Choroid plexus epithelial cell (primary cell): ENCODE data around the gene CPLX1.
A peak's percentile ranks its signal among the peaks of the same experiment; 100 is the strongest.

Source experiments
- DNase-seq: peaks from one replicate; pipeline ENCODE4 v3.0.0-alpha.2; 2010; ENCODE audit warnings: low read depth
- H3K4me3 ChIP-seq: 2 replicates; pipeline ENCODE4 v1.5.1; 2011; ENCODE audit warnings: low read depth, mild to moderate bottlenecking, control low read depth, low read length, moderate library complexity
- TF ChIP-seq, protein P1 (sequence below): conservative IDR thresholded peaks from 2 replicates; pipeline ENCODE4 v1.5.1; 2011; ENCODE audit warnings: low read depth, mild to moderate bottlenecking, control low read depth, inconsistent platforms, low read length, moderate library complexity

The CPLX1 gene

DNA sequence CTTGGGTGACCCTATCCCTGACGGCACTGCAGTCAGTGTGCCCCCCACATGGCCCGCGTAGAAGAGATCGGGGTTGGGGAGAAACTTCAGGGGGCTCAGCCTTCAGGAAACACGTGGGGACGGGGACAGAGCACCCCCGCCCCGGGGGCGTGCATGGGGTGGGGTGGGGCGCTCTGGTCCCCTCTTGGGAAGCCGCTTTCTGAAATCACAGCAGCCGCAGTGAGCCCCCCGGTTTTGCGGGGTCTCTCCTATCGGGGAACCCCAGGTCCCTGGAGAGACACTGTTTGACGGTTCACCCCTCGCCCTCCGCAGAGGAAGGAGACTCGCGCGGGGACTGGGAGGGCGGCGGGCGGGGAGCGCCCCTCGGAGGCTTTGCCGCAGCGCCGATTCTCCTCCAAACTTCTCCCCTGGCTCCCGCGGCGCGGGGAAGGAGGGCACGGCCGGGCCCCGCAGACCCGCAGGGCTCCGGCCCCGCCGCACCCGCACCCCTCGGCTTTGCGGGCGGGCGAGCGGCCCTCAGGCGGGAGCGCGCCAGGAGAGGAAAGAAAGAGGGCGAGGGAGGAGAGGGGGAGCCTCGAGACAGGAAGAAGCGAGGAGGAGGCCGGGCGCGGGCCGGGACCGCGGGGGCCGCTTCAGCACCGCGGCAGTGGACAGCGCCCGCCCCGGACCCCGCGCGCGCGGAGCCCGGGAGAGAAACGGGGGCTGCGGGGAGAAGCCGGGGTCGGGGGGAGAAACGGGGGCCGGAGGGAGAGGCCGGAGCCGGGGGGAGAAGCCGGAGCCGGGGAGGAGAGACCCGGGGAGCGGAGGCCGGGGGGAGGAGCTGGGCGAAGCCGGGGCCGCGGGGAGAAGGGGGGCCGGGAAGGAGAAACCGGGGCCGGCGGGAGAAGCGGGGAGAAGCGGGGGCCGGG is 612 bp downstream of the CPLX1 start:
- peak; percentile 16 for DNase-seq
- TF ChIP-seq, protein P1, sequence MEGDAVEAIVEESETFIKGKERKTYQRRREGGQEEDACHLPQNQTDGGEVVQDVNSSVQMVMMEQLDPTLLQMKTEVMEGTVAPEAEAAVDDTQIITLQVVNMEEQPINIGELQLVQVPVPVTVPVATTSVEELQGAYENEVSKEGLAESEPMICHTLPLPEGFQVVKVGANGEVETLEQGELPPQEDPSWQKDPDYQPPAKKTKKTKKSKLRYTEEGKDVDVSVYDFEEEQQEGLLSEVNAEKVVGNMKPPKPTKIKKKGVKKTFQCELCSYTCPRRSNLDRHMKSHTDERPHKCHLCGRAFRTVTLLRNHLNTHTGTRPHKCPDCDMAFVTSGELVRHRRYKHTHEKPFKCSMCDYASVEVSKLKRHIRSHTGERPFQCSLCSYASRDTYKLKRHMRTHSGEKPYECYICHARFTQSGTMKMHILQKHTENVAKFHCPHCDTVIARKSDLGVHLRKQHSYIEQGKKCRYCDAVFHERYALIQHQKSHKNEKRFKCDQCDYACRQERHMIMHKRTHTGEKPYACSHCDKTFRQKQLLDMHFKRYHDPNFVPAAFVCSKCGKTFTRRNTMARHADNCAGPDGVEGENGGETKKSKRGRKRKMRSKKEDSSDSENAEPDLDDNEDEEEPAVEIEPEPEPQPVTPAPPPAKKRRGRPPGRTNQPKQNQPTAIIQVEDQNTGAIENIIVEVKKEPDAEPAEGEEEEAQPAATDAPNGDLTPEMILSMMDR = no peak
- peak overlapping the region; percentile 30 for H3K4me3 ChIP-seq

- no peak for DNase-seq
- TF ChIP-seq, protein P1 = no peak
- no peak overlapping the region for H3K4me3 ChIP-seq
Observed at GRCh38 chr4:824461-825062, 1.4 kb downstream of the CPLX1 start.

DNA sequence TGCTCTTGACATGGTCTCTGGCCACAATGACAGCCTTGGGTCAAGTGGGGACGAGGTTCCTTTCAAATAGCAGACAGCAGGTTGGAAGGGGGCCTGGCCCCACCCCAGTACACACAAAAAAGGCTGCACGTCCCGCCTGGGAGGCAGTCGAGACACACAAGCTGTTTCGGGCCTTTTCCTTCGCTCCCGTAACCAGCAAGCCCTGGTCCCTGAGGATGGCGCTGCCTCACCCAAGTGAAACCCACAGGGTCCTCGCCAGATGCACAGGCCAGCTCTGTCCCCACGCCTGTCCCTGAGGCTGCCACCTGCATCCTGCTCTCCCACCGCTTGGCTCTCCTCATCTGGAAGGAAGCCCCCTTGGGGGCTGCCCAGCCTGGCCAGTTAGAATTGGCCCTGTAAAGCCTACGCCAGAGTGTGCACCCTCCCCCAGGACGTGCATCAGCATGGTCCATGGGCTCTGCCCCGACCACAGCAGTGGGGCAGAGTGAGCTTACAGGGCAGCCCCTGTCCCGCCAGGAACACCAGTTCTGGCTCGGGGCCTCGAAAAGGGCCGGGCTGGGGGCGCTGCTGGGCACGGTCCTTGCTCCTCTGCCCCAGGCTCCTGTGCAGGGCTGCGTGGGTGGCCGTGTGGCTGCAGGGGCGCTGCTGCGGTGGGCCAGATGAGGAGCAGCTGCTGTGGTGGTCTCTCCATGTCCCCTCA is 2.0 kb downstream of the CPLX1 start:
- TF ChIP-seq, protein P1 = no peak
- no peak for DNase-seq
- no peak overlapping the region for H3K4me3 ChIP-seq

- TF ChIP-seq, protein P1 = no peak
- no peak for DNase-seq
- H3K4me3 ChIP-seq = no peak overlapping the region
Observed at GRCh38 chr4:823176-823760, 2.7 kb downstream of the CPLX1 start.

GRCh38 chr4:822361-823175 is 3.4 kb downstream of the CPLX1 start:
- DNase-seq = no peak
- TF ChIP-seq, protein P1 = no peak
- H3K4me3 ChIP-seq = no peak overlapping the region

GRCh38 chr4:821631-822030 is 4.3 kb downstream of the CPLX1 start:
- no peak overlapping the region for H3K4me3 ChIP-seq
- TF ChIP-seq, protein P1 = no peak
- no peak for DNase-seq
